Activated CD4-positive, alpha-beta T cell treated with anti-CD3 and anti-CD28 coated beads, Interleukin-2, amount 10 ng/mL, durations not matched to agents 7 days and 5 days (primary cell): Measurements from ENCODE around the gene URB2. TPM values are rescaled to one million over a fixed set of nuclear protein-coding genes. Genes with fewer than 3 reads are reported as not detected.

Experiments
- CTCF ChIA-PET: fragments of 350-600 bp; sonication (Branson Sonifier 250); formaldehyde crosslinking; loops from one replicate; lab custom pipeline; 2021; ENCODE audit warnings: antibody characterized with exemption; lab: Charles Lee
- POLR2A ChIA-PET: fragments of 350-600 bp; sonication (Branson Sonifier 250); formaldehyde crosslinking; loops from one replicate; lab custom pipeline; 2021; ENCODE audit warnings: antibody characterized with exemption; lab: Charles Lee
- DNase-seq: peaks from one replicate; pipeline ENCODE4 v3.0.0-alpha.2; 2020
- H3K27ac Mint-ChIP-seq: one replicate; pipeline ENCODE4 v1.8.0; 2021; ENCODE audit warnings: mild to moderate bottlenecking, moderate library complexity, mixed read lengths
- H3K27me3 Mint-ChIP-seq: one replicate; pipeline ENCODE4 v1.8.0; 2021; ENCODE audit warnings: mixed read lengths
- H3K36me3 Mint-ChIP-seq: one replicate; pipeline ENCODE4 v1.8.0; 2021; ENCODE audit warnings: low read depth, mixed read lengths
- H3K4me1 Mint-ChIP-seq: one replicate; pipeline ENCODE4 v1.8.0; 2021; ENCODE audit warnings: mixed read lengths
- H3K4me3 Mint-ChIP-seq: one replicate; pipeline ENCODE4 v1.8.0; 2021; ENCODE audit warnings: mild to moderate bottlenecking, moderate library complexity, mixed read lengths
- H3K9me3 Mint-ChIP-seq: one replicate; pipeline ENCODE4 v1.8.0; 2021; ENCODE audit warnings: mixed read lengths
- total RNA-seq, 2 experiments: library from RNA; stranded (reverse); gene quantifications; one replicate each; pipeline ENCODE4 v1.2.3, GENCODE V29; 2021

Gene URB2
- total RNA-seq, 2 experiments from 2014 or later, result 15.1 to 15.6 TPM

GRCh38 chr1:229596925-229597699 is 28.9 kb upstream of the URB2 start:
- no peaks in the 10 kb centered on the region for H3K27me3 Mint-ChIP-seq
- no peaks in the 10 kb centered on the region for H3K9me3 Mint-ChIP-seq
- no peak overlapping the region for H3K4me3 Mint-ChIP-seq
- ChIA-PET POLR2A (no interaction called here), CTCF (no interaction called here)
- H3K27ac Mint-ChIP-seq, result no peak overlapping the region
- H3K4me1 Mint-ChIP-seq, result peaks cover 10% of the 10 kb centered on the region
- DNase-seq, result no peak
- peaks cover 45% of the 10 kb centered on the region for H3K36me3 Mint-ChIP-seq

DNA sequence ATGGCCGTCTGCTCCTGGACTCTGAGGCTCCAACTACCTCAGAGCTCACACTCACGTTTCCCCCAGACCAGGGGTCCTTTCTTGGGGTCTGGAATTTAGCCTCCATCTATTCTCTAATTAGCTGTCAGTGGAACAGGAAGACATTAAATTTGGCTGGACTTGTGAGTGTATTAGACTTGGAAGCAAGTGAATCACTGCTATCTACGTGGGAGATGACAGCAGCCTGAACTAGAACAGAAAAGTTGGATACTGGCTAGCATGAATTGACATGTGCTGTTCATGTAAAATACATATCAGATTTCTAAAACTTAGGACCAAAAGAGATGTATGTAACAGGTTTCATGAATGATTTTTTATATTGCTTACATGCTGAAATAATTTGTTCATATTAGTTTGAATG is 28.2 kb upstream of the URB2 start:
- H3K27me3 Mint-ChIP-seq, result no peaks in the 10 kb centered on the region
- ChIA-PET POLR2A (no interaction called here), CTCF (no interaction called here)
- DNase-seq, result no peak
- H3K4me1 Mint-ChIP-seq, result peaks cover 10% of the 10 kb centered on the region
- no peak overlapping the region for H3K4me3 Mint-ChIP-seq
- peaks cover 49% of the 10 kb centered on the region for H3K36me3 Mint-ChIP-seq
- no peaks in the 10 kb centered on the region for H3K9me3 Mint-ChIP-seq
- H3K27ac Mint-ChIP-seq, result no peak overlapping the region

DNA sequence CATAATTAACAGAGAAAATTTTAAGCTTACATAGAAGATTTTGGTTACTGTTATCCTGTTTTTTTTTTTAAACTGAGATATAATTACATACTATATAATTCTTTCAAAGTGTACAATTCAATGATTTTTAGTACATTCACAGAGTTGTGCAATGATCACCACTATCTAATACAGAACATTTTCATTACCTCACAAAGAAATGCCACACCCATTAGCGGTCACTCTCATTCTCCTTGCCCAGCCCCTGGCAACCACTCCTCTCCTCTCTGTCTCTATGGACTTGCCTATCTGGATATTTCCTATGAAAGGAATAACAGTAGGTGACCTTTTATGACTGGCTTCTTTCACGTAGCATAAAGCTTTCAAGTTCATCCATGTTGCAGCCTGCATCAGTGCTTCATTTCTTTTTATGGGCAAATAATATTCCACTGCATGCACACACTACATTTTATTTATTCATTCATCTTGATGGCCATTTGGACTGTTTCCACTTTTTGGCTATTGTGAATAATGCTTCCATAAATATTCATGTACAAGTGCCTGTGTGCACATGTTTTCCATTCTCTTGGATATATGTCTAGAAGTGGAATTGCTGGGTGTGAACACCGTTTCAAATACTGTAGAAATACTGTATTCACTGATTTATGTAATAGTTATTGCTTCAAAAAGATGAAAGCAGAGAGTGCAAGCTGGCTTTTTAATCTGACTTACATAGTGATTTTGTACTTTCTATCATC is 26.7 kb upstream of the URB2 start:
- no peaks in the 10 kb centered on the region for H3K27me3 Mint-ChIP-seq
- H3K4me1 Mint-ChIP-seq, result peaks cover 10% of the 10 kb centered on the region
- no peak overlapping the region for H3K4me3 Mint-ChIP-seq
- no peaks in the 10 kb centered on the region for H3K9me3 Mint-ChIP-seq
- no peak overlapping the region for H3K27ac Mint-ChIP-seq
- no peak for DNase-seq
- H3K36me3 Mint-ChIP-seq, result peaks cover 44% of the 10 kb centered on the region
- POLR2A ChIA-PET, result no interaction called here
- CTCF ChIA-PET, result no interaction called here

DNA sequence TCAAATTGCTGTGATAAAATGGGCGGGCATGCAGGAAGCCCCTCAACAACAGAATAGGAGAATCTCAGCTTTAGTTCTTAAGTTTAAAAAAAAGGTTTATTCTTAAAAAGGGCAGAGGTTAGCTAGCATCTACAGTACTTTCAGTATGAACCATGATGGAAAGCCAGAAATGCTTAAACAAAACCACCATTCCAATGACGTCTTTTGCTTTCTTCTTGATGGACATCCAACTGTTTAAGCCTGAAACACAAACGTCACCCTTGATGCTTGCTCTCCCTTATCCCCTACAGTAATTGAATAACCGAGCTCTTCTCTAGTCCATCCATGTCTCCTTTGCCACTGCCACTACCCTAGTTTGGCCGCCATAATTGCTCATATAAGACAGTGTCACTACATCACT is 25.8 kb upstream of the URB2 start:
- H3K9me3 Mint-ChIP-seq, result no peaks in the 10 kb centered on the region
- DNase-seq, result no peak
- no peak overlapping the region for H3K4me3 Mint-ChIP-seq
- H3K27me3 Mint-ChIP-seq, result no peaks in the 10 kb centered on the region
- ChIA-PET POLR2A (no interaction called here), CTCF (no interaction called here)
- no peak overlapping the region for H3K27ac Mint-ChIP-seq
- H3K36me3 Mint-ChIP-seq, result peaks cover 41% of the 10 kb centered on the region
- peaks cover 10% of the 10 kb centered on the region for H3K4me1 Mint-ChIP-seq

DNA sequence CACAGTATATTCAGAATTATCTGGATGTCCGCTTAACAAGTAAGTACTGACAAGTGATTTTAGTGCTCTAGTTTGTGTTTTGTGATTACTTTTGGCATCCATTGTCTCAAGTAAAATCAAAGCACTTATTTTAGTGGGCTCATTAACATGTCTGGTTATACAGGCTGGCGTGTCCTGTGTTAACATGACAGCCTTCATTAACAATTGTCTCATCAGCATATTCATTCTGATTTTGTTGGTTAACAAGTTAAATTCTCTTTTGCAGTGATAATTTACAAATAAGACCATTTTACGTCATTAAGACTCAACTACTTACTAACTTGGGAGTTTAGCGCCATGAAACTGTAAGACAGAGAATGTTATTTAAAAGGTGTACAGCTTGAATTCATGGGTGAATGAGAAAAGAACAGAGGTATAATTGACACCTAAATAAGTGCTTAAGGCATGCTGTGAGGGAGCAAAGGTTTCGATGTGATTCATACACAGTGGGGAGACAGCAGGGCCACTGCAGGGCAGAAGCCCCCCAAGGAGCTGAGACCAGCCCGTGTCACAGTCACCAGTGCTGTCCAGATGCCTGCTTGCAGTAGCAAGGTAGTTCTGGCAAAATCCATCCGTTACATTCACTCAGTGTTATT is 22.6 kb upstream of the URB2 start:
- Mint-ChIP-seq H3K4me3 (no peak overlapping the region), H3K27me3 (no peaks in the 10 kb centered on the region), H3K9me3 (no peaks in the 10 kb centered on the region), H3K4me1 (peaks cover 8% of the 10 kb centered on the region), H3K36me3 (peaks cover 57% of the 10 kb centered on the region), H3K27ac (no peak overlapping the region)
- no peak for DNase-seq
- POLR2A ChIA-PET, result no interaction called here
- CTCF ChIA-PET, result no interaction called here

GRCh38 chr1:229607370-229607769 is 18.7 kb upstream of the URB2 start:
- Mint-ChIP-seq H3K36me3 (peaks cover 62% of the 10 kb centered on the region), H3K27me3 (no peaks in the 10 kb centered on the region), H3K4me3 (no peak overlapping the region), H3K9me3 (no peaks in the 10 kb centered on the region), H3K27ac (no peak overlapping the region), H3K4me1 (no peaks in the 10 kb centered on the region)
- CTCF ChIA-PET, result no interaction called here
- no peak for DNase-seq
- POLR2A ChIA-PET, result no interaction called here

DNA sequence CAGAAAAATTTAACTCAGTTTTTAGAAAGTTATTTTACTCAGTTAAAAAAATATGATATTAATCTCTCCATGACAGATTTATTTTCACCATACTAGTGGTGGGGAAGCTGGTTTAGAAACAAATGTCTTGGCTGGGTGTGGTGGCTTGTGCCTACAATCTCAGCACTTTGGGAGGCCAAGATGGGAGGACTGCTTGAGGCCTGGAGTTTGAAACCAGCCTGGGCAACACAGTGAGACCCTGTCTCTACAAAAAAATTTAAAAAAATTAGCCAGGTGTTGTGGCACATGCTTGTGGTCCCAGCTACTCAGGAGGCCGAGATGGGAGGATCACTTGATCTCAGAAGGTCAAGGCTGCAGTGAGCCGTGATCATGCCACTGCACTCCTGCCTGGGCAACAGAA is 17.5 kb upstream of the URB2 start:
- ChIA-PET CTCF (no interaction called here), POLR2A (no interaction called here)
- H3K9me3 Mint-ChIP-seq, result no peaks in the 10 kb centered on the region
- no peak overlapping the region for H3K4me3 Mint-ChIP-seq
- H3K4me1 Mint-ChIP-seq, result no peaks in the 10 kb centered on the region
- H3K36me3 Mint-ChIP-seq, result peaks cover 62% of the 10 kb centered on the region
- no peak for DNase-seq
- H3K27ac Mint-ChIP-seq, result no peak overlapping the region
- H3K27me3 Mint-ChIP-seq, result no peaks in the 10 kb centered on the region

GRCh38 chr1:229613938-229614337 is 12.1 kb upstream of the URB2 start:
- POLR2A ChIA-PET, result no interaction called here
- no peaks in the 10 kb centered on the region for H3K9me3 Mint-ChIP-seq
- no peaks in the 10 kb centered on the region for H3K27me3 Mint-ChIP-seq
- CTCF ChIA-PET, result no interaction called here
- no peak overlapping the region for H3K27ac Mint-ChIP-seq
- peaks cover 32% of the 10 kb centered on the region for H3K36me3 Mint-ChIP-seq
- H3K4me1 Mint-ChIP-seq, result peaks cover 7% of the 10 kb centered on the region
- no peak for DNase-seq
- no peak overlapping the region for H3K4me3 Mint-ChIP-seq

- no peak for DNase-seq
- CTCF ChIA-PET, result interaction anchor here (0.6 to 1.0 kb wide), 2 partner anchors 24 to 39 kb away, joined by 3 read pairs; no protein-coding TSS in a partner anchor
- H3K27me3 Mint-ChIP-seq, result no peaks in the 10 kb centered on the region
- no peak overlapping the region for H3K4me3 Mint-ChIP-seq
- peaks cover 15% of the 10 kb centered on the region for H3K4me1 Mint-ChIP-seq
- POLR2A ChIA-PET, result no interaction called here
- H3K36me3 Mint-ChIP-seq, result peaks cover 26% of the 10 kb centered on the region
- no peak overlapping the region for H3K27ac Mint-ChIP-seq
- H3K9me3 Mint-ChIP-seq, result no peaks in the 10 kb centered on the region
Observed at GRCh38 chr1:229614701-229615100, 11.3 kb upstream of the URB2 start.

DNA sequence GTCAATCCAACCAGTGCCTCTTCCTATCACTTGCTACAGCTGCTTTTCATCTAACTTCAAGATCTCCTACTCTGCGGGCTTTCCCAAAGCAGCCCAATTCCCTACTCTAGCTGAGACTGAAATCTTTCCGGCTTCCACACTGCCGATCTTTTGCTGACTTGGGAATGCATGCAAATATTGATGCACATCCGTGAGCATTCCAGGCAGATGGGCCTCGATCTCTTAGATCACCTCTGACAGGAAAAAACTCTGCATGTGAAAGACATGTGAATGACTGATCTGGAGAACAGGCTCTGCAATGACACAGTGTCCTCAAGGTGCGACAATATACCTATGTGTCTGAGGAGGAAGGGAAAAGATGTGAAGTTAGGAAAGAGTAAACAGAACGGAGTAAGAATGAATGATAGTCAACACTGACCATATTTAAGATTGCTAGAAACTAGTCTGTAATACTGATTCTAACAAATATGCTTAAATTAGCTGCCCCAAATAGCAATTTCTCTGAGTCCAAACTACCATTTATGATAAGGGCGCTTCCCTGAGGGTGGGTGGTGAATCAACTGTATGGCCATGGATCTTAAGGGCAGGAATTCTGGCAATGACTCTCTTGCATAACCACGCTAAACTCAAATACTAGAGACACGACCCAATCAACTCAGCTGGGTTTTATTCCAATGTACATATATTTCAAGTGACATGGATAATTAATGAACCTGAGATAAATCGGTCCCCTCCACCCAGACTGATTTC is 8.5 kb upstream of the URB2 start:
- Mint-ChIP-seq H3K27ac (no peak overlapping the region), H3K4me1 (peaks cover 28% of the 10 kb centered on the region), H3K27me3 (no peaks in the 10 kb centered on the region), H3K36me3 (peaks cover 15% of the 10 kb centered on the region), H3K4me3 (no peak overlapping the region), H3K9me3 (no peaks in the 10 kb centered on the region)
- POLR2A ChIA-PET, result no interaction called here
- DNase-seq, result no peak
- CTCF ChIA-PET, result no interaction called here

GRCh38 chr1:229619002-229619401 is 7.0 kb upstream of the URB2 start:
- peaks cover 38% of the 10 kb centered on the region for H3K4me1 Mint-ChIP-seq
- CTCF ChIA-PET, result no interaction called here

DNA sequence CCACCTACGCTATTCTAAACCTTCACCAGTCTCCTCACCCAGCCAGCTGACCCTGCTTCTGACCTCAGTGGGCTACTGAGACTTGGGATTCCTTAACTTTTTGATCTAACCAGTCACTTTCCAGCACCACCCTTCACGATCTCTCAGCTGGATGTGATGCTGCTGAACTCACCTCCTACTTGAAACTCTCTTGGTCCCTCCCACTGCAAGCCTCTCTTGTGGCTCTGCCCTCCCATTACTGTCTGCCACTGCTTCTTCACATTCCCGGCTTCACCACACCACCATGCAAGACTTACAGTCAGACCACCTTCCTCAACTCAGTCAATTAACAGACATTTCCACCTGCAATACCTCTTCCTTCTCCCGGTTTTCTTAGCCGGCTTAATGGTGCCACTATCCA is 6.4 kb upstream of the URB2 start:
- ChIA-PET CTCF (no interaction called here), POLR2A (no interaction called here)
- DNase-seq, result no peak
- H3K36me3 Mint-ChIP-seq, result peaks cover 15% of the 10 kb centered on the region
- peaks cover 44% of the 10 kb centered on the region for H3K4me1 Mint-ChIP-seq
- H3K9me3 Mint-ChIP-seq, result no peaks in the 10 kb centered on the region
- no peak overlapping the region for H3K27ac Mint-ChIP-seq
- no peak overlapping the region for H3K4me3 Mint-ChIP-seq
- no peaks in the 10 kb centered on the region for H3K27me3 Mint-ChIP-seq

More at GRCh38 chr1:229619002-229619401, 7.0 kb upstream of the URB2 start:
- DNase-seq, result no peak
- POLR2A ChIA-PET, result no interaction called here
- no peak overlapping the region for H3K4me3 Mint-ChIP-seq
- no peaks in the 10 kb centered on the region for H3K9me3 Mint-ChIP-seq
- H3K27me3 Mint-ChIP-seq, result no peaks in the 10 kb centered on the region
- H3K27ac Mint-ChIP-seq, result no peak overlapping the region
- H3K36me3 Mint-ChIP-seq, result peaks cover 15% of the 10 kb centered on the region

DNA sequence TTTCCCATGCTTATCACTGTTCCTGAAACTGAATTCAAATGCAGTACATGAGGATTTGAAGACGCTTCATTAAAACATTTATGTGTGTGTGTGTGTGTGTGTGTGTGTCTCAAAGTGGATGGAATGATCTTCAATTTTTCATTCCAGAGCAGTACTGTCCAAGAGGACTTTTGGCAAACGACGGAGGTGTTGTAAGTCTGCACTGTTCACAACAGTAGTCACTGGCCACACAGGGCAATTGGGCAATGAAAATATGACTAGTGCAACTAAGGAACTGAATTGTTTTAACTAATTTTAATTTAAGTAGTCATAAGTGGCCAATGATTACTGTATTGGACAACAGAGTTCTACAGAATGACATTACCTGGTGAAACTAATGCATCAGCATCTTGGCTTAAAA is 5.2 kb upstream of the URB2 start:
- H3K9me3 Mint-ChIP-seq, result no peaks in the 10 kb centered on the region
- peaks cover 49% of the 10 kb centered on the region for H3K4me1 Mint-ChIP-seq
- H3K27ac Mint-ChIP-seq, result no peak overlapping the region

More for the DNA sequence above, 5.2 kb upstream of the URB2 start:
- CTCF ChIA-PET, result no interaction called here
- H3K27me3 Mint-ChIP-seq, result no peaks in the 10 kb centered on the region
- no peak overlapping the region for H3K4me3 Mint-ChIP-seq
- DNase-seq, result no peak
- peaks cover 15% of the 10 kb centered on the region for H3K36me3 Mint-ChIP-seq
- POLR2A ChIA-PET, result no interaction called here
